ENCODE results near the gene ATE1. TPM values are rescaled to one million over a fixed set of nuclear protein-coding genes. Genes with fewer than 3 reads are reported as not detected.

ATE1 gene
- total RNA-seq, result 10 to 100 TPM; 30.4 to 40.6 (median 30.5) TPM
- total RNA-seq (2013), result 51.2 TPM

GRCh38 chr10:121927841-121928527, at the start of gene ATE1:
TSS of gene ATE1 (minus strand) at chr10:121928031. CDS start at chr10:121927949, 82 bp downstream.
- Histone ChIP-seq H3K4me1 (ENCODE audit: control insufficient read depth, insufficient read depth, low read length) (peaks cover 6% of the 10 kb centered on the region), H3K4me3 (ENCODE audit: low read length) (peak within 1 kb of the TSS; percentile 79), H3K27me3 (ENCODE audit: control insufficient read depth, insufficient read depth, low read length) (no peaks in the 10 kb centered on the region), H3K27ac (ENCODE audit: low read length) (peak within 1 kb of the TSS; percentile 98), H3K9me3 (ENCODE audit: control insufficient read depth, insufficient read depth, low read length) (no peaks in the 10 kb centered on the region), H3K36me3 (ENCODE audit: control insufficient read depth, insufficient read depth, low read length) (peaks cover 2% of the 10 kb centered on the region)
- intact Hi-C loops (cut with micrococcal nuclease), result loop anchor here (5.0 kb wide), 1 partner anchor 1076 kb away; the partner anchor contains the start of gene WDR11
- Mint-ChIP-seq H3K27ac (peak within 1 kb of the TSS; percentile 87 to 92), H3K36me3 (no peaks in the 10 kb centered on the region), H3K9me3 (no peaks in the 10 kb centered on the region), H3K4me3 (peak within 1 kb of the TSS; percentile 95), H3K27me3 (ENCODE audit: low read depth in 2 of 2) (no peaks in the 10 kb centered on the region), H3K4me1 (peaks cover 28 to 33% of the 10 kb centered on the region in 2 donors)
- ATAC-seq, result peak; percentile 91 to 97 (median 96)
- TF ChIP-seq, protein P1, sequence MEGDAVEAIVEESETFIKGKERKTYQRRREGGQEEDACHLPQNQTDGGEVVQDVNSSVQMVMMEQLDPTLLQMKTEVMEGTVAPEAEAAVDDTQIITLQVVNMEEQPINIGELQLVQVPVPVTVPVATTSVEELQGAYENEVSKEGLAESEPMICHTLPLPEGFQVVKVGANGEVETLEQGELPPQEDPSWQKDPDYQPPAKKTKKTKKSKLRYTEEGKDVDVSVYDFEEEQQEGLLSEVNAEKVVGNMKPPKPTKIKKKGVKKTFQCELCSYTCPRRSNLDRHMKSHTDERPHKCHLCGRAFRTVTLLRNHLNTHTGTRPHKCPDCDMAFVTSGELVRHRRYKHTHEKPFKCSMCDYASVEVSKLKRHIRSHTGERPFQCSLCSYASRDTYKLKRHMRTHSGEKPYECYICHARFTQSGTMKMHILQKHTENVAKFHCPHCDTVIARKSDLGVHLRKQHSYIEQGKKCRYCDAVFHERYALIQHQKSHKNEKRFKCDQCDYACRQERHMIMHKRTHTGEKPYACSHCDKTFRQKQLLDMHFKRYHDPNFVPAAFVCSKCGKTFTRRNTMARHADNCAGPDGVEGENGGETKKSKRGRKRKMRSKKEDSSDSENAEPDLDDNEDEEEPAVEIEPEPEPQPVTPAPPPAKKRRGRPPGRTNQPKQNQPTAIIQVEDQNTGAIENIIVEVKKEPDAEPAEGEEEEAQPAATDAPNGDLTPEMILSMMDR (IDR thresholded peaks at IDR 0.05), result no peak
- under 1% methylated on average over 87 of the region's 87 CpGs for WGBS (ENCODE audit: insufficient coverage)
- DNase-seq, result peak; percentile 80 to 91

DNA sequence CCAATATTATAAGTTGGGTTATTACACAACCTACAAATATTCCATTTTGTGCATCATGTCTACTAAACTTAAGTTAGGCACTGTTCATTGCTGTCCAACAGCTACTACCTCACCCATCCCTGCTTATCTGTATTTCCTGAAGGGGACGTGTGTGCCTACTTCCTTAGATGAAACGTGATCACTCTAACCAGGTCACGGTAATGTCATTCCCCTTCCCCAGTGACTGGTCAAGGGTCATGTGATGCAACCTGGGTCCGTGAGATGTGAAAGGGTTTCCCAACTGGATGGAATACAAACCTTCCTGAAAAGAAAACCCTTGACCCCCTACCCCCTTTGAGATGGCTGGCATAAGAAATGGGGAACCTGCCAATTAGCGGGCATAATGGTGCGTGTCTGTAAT, 48.8 kb upstream of the ATE1 start:
- intact Hi-C loops (cut with micrococcal nuclease), result no loop called here
- TF ChIP-seq, protein P1 (IDR thresholded peaks at IDR 0.05), result no peak
- peaks cover 18 to 23% of the 10 kb centered on the region in 2 donors for H3K4me1 Mint-ChIP-seq

GRCh38 chr10:121975295-121976086, 47.7 kb upstream of the ATE1 start:
- no peaks in the 10 kb centered on the region for H3K27me3 Mint-ChIP-seq (ENCODE audit: low read depth in 2 of 2)
- H3K4me1 ChIP-seq (ENCODE audit: control insufficient read depth, insufficient read depth, low read length), result peaks cover 19% of the 10 kb centered on the region
- TF ChIP-seq, protein P1 (IDR thresholded peaks at IDR 0.05), result peak; percentile 34
- H3K4me1 Mint-ChIP-seq, result peaks cover 18 to 23% of the 10 kb centered on the region in 2 donors
- 38% methylated on average over 20 of the region's 21 CpGs for WGBS (ENCODE audit: insufficient coverage)
- H3K9me3 Mint-ChIP-seq, result no peaks in the 10 kb centered on the region
- ATAC-seq (no peak), DNase-seq (no peak)
- peak overlapping the region; percentile 69 for H3K4me3 Mint-ChIP-seq
- H3K9me3 ChIP-seq (ENCODE audit: control insufficient read depth, insufficient read depth, low read length), result no peaks in the 10 kb centered on the region
- no peaks in the 10 kb centered on the region for H3K36me3 Mint-ChIP-seq
- H3K4me3 ChIP-seq (ENCODE audit: low read length), result peak overlapping the region; percentile 68
- peak overlapping the region; percentile 37 for H3K27ac ChIP-seq (ENCODE audit: low read length)
- intact Hi-C loops (cut with micrococcal nuclease), result no loop called here
- H3K27ac Mint-ChIP-seq, result peak overlapping the region in 1 of 2 donors; percentile 10
- H3K36me3 ChIP-seq (ENCODE audit: control insufficient read depth, insufficient read depth, low read length), result peaks cover 5% of the 10 kb centered on the region
- no peaks in the 10 kb centered on the region for H3K27me3 ChIP-seq (ENCODE audit: control insufficient read depth, insufficient read depth, low read length)

More for the DNA sequence above, 48.8 kb upstream of the ATE1 start:
- Mint-ChIP-seq H3K36me3 (no peaks in the 10 kb centered on the region), H3K9me3 (no peaks in the 10 kb centered on the region), H3K27ac (no peak overlapping the region), H3K27me3 (ENCODE audit: low read depth in 2 of 2) (peaks cover 0 to 10% of the 10 kb centered on the region in 2 donors), H3K4me3 (peak overlapping the region; percentile 31)
- DNase-seq, result no peak
- Histone ChIP-seq H3K4me3 (ENCODE audit: low read length) (no peak overlapping the region), H3K36me3 (ENCODE audit: control insufficient read depth, insufficient read depth, low read length) (no peaks in the 10 kb centered on the region), H3K9me3 (ENCODE audit: control insufficient read depth, insufficient read depth, low read length) (no peaks in the 10 kb centered on the region), H3K27me3 (ENCODE audit: control insufficient read depth, insufficient read depth, low read length) (no peaks in the 10 kb centered on the region), H3K4me1 (ENCODE audit: control insufficient read depth, insufficient read depth, low read length) (peaks cover 19% of the 10 kb centered on the region), H3K27ac (ENCODE audit: low read length) (no peak overlapping the region)
- no peak for ATAC-seq
- 95% methylated on average over 6 of the region's 6 CpGs for WGBS (ENCODE audit: insufficient coverage)
